GM19023 (cell line): ENCODE data around the gene CISH.
A peak's percentile ranks its signal among the peaks of the same experiment; 100 is the strongest.

Source experiments
- ATAC-seq: cut with Tn5 transposase; IDR thresholded peaks from one replicate; pipeline ENCODE4 v1.9.1; 2021; ENCODE audit warnings: mild to moderate bottlenecking, moderate library complexity; ENCODE audit not compliant: unreplicated experiment

CISH gene, protein sequence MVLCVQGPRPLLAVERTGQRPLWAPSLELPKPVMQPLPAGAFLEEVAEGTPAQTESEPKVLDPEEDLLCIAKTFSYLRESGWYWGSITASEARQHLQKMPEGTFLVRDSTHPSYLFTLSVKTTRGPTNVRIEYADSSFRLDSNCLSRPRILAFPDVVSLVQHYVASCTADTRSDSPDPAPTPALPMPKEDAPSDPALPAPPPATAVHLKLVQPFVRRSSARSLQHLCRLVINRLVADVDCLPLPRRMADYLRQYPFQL

DNA sequence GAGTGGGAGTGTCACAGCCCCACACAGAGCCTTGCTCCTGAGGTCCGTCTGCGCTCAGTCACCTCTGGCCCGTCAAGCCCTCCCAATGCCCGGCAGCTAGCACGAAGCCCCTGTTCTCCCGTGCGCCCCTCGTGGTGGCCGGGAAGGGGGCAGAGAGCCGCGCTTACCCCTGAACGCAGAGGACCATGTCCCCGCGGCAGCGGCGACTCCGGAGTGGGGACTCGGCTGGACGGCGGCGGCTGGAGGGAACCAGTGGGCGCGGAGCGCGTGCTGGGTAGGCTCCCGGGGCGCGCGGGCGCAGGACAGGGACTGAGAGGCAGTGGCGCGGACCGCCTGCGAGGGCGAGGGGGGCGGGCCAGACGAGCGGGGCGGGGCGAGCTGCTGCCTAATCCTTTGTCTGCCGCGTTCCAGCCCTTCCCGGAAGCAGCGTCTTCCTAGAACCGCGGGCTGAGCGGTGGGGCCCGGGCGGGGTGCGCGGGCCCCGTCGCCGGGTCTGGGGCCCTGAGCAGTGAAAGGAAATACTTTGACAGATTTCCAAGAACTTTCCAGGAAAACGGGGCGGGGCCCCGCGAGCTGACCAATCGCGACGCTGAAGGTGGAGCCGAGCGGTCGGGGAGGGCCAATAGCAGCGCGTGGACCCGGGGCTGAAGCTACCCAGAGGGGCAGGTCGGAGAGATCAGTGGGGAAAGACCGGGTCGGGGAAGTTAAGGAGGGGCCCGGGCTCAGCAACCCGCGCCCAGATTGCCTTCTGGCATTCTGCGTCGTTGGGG, at the start of gene CISH:
Gene CISH (minus strand): TSS at position 311 of the 770 bp plus-strand sequence. CDS start 124 bp downstream, at position 187.
- ATAC-seq: peak; percentile 79

DNA sequence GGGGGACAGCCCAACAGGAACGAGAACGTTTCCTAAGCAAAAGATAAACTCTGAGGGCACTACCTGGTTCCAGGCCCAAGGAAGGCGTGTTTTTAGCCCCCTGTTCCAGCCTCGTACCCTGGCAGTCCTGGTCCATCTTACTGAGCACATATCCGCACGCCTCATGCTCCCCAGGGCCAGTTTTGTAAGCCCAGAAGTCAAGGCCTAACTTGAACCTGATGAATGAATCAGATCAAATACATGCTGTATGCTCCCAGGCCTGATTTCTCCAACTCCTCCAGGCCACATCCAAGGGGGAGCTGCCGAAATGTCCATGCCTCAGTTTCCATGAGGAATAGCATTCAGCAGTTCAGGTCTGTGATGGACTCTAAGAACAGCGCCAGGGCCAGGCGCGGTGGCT, 48.8 kb upstream of the CISH start:
- no peak for ATAC-seq

DNA sequence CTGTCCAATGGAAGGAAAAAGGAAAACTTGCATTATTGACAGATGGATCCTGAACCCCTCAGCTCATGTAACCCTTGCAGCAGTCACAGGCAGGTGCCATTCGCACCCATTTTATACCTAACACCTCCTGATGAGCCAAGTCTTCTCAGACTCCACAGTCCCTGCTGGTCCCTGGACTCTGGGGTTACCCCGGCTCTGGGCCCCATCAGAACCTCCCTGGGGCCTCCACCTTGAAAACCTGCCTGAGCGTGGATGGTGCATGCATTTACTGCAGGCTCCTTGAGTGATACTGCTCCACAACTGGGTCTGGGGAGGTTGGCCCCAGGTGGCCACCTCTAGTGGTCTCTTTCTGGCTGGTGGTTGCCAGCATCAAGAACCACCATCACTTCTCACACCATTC, 47.3 kb upstream of the CISH start:
- ATAC-seq: no peak

DNA sequence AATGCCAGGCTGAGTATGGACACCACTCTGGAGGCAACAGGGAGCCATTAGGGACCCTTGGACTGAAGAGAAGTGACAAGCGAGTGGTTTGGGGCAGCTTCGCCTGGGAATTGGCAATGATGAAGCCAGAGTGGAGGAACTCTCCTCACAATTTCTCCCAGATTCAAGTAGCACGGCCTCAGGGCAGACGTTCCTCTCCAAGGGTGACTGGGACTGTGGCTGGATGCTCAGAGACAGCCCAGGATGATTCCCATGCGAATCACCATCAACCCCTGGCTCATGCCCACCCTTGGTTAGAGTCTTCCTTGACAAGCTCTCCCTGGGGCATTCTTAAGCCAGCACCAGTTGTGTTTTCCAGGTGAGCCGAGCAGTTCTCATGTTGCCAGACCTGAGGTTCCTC, 46.8 kb upstream of the CISH start:
- ATAC-seq: no peak

DNA sequence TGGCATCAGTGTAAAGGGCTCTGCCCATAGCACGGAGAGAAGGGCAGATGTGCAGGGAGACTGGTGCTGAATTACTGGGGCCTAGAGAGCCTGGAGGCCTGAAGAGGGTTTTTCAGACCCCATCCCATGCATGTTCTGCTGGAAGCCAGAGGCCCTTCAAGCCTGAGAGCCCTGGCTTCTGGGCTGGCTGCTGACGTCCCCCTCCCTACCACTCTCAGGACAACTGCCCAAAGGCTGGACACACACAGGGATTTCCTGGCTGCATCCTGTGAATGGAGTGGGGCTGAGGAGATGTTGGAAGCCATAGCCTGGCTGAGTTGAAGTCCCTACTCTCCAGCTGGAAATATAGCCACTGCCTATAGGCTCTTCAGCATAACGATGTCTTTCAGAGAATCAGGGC, 46.2 kb upstream of the CISH start:
- no peak for ATAC-seq

DNA sequence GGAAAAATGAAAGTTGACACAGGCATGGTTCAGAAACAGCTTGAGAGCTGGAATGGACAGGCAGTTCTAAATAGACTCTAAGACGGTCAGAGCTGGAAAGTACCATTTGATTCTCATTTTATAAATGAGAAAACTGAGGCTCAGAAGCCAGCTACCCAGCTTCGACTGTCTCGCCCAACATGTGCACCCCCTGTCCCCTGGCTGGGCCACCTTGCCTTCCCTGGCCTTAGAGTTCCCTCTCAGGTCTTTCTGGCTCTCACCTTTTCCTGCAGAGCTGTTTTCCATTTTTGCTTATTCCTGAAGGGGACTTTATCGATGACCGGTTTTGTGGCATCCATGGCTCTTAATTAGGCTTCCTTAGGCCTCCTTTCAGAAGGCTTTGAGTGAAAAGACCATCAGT, 45.8 kb upstream of the CISH start:
- no peak for ATAC-seq

DNA sequence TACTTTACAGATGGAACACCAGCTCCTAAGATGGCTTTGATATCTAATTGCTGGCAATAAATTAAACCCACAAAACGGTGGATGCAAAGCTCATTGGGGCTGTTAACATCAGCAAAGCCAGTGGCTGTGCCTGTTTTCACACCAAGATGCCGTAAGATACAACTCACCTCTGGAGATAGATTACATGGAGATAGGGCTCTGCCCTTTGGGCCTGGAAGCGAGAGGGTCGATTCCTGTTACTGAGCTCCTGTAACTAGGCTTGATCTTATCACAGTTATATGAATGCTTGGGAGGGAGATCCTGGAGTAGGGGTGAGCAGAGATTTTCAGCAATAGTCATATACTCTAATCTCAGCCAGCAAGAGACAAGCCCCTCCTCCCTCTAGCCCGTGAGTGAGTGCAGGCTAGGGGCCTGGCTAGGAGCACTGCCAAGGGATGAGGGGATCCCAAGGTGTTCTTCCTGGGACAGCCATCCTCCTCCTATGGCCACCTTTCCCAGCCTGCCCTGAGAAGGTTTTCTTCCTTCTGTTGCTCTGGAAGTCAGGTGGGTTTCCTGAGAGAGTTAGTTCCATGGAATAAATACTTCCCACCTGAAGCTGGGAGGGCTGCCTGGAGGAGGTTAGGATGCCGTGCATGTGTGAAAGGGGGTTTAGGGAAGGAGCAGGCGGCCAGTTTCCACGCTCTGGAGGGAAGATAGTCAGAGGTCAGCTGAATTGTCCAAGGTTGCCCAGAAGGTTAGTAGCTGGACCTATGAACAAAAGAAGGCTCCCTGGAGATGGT, 45.0 kb upstream of the CISH start:
- no peak for ATAC-seq

DNA sequence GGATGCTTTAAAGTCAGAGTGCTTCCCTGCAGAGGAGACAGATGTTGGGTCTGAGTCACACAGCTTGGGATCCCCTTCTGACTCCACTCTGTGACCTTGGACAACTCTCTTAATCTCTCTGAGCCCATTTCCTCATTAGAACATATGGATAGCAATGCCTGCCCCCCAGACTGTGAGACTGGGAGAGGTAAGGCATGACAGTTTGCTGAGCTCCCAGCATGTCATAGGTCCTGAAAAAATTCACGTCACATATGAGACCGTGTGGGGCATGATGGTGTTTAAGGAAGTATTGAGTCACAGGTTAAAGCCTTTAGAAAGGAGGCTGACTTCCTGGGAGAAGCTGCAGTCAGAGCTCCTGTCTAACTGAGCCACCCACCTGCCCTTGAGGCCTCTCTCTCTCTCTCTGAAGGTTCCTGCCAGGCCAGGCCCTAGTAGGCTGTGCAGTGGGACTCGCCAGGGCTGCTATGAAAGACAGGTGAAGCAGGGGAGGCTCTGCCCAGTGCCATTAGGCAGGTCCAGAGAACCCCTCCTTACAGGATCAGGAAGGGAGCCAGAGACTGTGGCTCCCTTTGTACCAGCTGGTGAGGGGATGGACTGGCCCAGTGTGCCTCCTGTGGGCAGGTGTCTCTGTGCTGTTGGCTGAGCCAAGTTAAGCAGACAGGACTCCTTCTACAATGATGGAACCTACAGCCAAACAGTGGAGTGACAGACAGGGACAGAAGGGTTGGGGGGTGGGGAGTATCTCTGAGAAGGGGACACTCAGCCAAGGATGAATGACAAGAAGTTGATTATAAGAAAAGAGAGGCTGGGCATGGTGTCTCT, 43.6 kb upstream of the CISH start:
- ATAC-seq: no peak

DNA sequence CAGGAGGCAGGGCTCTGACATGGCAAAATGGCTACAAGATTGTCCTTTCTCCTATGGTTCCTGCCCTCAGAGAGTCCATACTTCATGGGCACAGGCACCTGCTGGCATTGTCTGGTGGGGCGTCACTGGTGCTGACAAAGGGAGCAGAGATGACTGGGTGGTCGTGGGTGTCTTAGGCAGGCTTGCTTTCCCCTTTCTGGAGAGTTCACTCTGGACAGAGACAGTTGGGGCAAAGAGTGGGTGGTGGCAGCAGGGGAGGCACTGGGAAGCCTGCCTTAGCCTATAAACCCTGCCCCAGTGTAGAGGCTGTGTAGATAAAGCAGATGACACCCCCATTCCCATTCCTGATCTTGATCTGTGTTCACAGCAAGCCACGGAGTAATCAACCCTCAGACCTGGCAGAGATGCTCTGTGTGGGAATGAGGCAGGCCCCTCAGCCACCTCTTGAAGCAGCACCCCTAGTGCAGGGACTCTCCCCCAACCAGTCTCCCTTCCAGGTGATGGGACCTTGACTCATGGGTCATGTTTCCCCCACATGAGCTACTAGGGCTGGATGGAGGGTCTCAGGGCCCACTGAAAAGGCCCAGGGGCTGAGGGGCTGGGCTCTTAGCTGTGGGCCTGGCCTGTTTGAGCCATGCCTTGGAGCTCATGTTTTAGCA, 42.5 kb upstream of the CISH start:
- no peak for ATAC-seq

DNA sequence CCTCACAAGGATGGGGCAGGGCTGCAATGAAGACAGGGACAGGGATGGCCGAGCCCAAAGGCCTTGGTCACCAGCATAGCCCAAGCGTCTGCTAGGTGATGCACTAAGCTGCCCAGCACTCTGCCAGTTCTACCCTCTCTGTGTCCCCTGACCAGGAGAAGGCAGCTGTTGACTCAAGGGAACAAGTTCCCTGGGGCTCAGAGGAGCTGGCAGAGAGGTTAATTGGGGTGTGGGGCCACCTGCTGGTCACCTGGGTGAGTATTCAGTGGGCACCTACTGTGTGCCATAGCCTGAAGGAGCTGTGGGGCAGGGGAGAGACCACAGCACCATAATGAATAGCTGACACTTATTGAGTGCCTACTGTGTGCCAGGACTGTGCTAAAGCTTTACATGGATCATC, 41.1 kb upstream of the CISH start:
- no peak for ATAC-seq

DNA sequence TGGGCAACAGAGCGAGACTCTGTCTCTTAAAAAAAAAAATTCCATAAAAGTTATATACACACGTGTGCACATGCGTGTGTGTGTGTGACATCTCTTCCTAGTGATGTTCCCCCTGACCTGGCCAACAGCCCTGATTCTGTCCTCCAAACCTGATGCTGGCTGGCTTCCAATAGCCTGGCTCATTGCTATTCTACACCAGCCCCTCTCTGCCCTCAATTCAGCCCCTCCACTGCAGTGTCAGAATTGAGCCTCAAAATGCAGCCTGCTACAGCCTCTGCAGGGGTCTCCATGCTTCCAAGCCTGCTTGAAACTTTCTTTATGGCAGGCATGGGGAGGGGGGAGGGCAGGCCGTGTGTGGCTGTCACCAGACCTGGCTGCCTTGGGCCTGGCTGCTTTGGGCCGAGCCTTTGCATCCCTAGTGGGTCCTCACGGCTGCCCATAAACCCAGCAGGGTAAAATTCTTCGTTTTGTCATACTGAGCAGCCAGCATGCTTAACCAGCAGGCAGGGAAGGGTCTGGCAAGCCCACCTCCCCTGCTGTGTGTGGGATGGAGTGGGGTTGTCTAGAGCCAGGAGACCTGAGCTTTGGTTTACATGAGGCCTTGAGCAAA, 40.5 kb upstream of the CISH start:
- ATAC-seq: no peak

DNA sequence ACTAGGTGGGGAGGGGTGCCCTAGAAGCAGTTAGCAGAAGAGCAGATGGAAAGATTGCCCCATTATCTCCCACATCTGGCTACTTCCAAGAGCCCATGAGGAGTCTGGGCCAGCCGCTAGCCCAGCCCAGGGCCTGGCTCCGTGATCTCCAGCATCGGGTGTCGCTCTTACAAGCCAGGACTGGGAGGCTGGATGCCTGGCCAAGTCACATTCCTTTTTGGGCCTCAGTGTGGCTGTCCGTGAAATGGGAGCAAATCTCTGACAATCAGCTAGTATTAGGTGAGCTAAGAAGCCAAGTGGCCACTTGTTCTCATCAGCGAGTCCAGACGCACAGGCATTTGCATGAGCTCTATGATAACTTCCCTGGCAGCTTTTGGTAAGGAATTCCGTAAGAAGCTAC, 39.9 kb upstream of the CISH start:
- ATAC-seq: no peak

DNA sequence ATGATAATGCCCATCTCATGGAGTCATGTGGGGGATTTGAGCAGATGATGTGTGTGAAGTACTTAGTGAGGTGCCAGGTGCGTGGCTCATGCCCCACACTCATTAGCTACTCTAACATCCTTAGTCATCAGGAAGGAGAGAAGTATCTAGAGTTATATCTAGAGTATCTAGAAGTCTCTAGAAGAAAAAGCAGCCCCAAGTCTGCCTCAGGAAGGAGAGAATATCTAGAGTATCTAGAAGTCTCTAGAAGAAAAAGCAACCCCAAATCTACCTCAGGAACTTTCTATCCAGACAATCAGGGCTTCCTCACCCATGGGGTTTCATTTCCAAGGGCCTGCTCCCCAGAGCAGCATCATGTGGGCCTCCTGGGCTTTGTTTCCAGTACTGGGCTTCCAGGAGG, 38.4 kb upstream of the CISH start:
- no peak for ATAC-seq

DNA sequence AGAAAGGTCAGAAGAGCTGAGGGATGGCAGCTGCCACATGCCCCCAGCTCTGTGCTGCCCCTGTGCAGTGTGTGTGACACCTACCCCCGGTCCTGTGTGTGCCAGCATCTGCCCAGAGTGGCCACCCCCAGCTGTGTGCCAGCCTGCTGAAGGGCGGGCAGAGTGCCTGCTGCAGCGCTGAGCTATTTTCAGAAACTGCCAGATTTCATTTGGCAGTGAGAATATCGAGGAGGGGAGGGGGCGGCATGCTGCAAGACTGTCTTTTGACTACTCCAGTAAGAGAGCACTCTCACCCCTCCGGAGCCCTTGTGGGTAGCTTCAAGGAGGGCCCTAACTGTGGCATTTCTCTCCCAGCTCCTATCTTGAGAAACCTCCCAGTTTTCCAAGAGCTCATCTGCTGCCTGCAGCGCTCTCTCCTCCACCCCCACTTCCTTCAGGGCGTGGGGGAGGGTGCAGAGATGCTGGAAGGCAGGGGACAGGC, 37.9 kb upstream of the CISH start:
- no peak for ATAC-seq

DNA sequence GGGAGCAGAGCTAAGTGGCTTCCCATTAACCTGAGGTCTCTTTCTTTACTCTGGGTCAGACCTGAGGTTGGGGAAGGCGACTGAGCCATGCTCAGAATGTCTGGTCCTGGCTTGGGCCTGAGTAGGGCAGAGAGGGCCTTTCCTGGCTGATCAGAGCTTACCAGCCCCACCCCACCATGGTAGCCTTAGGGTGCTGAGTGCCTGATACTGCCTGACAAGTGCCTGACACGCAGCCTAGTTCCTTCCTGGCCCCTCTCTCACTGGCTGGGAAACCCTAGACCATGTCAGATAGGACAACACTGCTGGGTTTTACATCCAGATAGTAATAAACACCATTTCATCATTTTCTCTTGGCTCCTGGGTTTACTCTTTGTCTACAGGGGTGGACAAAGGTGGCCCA, 37.4 kb upstream of the CISH start:
- ATAC-seq: no peak

DNA sequence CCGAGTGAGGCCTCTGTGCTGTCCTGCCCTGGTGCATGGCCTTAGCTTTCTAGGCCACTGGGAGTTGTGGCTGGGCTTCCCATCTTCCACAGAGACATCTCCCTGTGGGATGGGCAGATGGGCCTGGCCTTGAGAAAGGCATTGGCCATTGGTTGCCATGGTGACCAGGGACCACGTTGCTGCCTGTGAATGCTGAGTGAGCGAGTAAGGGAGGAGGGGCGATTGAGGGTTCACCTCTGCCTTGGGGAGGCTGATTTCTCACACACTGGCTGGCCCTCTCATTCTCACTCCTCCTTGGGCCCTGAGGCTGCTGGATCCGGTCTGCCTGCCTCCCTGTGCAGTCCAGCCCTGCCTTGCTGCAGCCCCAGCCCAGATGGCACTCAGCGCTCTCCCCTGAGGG, 36.7 kb upstream of the CISH start:
- ATAC-seq: no peak

DNA sequence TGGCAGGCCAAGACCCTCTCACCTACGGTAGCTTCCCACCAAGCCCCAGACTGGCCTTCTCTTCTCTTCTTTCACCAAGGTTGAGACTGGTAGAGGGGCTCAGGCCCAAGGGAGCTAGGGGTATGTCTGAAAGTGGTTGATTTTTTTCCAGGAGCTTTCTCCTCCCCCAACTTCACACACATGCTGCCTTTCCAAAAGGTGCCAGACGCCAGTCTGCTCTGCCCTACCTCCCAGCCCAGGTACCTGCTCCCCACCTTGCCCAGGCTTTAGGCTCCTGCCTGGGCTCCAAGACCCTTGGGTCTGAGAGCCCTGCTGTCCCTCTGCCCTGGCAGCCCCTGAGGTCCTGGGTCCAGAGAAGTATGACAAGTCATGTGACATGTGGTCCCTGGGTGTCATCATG, 33.8 kb upstream of the CISH start:
- ATAC-seq: no peak

DNA sequence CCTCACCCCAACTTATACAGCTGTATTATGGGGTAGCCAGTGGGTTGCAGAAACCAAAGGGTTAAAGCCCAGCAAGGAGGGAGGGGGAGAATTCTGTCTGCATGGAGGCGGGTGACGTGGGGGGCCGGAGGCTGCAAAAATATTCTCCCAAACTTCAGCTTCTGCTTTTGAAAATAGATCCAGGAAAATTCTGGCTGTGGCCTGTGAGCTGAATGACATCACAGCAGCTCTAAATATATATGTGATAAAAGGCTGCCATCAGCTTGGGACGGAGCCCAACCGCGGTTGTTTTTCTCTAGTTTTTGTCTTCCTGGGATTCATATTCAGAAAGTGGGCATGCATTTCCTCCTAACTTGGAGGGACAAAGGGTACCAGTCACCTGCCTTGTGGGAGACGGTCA, 33.0 kb upstream of the CISH start:
- no peak for ATAC-seq

DNA sequence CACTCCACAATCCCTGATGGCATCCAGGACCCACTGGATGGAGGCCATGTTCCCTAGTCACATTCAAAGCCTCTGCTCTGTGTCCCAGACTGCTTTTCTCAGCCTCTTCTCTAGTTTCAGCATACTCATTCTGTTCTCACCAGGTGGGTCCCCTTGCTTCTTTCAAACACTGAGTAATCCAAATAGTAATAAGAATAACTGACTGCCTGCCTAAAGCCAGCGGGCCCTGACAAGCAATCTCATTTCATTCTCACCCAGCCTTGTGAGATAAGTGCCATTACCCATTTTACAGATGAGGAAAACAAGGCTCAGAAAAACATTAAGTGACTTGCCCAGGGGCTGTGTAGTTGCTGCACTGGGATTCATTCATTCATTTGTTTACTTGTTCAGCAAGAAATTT, 30.8 kb upstream of the CISH start:
- ATAC-seq: no peak

DNA sequence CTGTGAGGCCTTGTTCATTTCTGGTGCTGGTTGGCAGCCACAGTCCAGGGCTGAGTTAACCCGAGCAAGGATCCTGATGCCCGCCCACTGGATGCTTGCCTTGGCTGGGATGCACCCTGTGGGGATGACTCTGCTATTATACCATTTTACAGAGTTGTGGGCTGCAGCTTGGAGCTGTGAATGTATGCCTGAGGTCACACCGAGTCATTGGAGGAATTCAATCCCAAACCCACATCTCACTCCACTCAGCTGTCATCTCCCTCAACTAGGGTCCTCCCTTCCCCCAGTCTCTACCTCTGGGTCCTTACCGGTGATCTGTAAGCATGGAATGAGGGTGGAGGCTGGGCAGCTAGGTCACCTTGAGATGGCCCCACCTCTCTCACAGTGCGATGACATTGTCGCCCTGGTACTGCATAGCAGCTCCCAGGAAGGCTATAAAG, 27.5 kb upstream of the CISH start:
- ATAC-seq: no peak
